Mesenchymal stem cell (in vitro differentiated cells and primary cell): ENCODE results near the gene CERS6.

Experiments used
- DNase-seq: peaks from one replicate; pipeline ENCODE4 v3.0.0-alpha.2; 2013
- H2AFZ ChIP-seq: one replicate; pipeline ENCODE4 v1.6.1; 2013; ENCODE audit warnings: low read depth, mild to moderate bottlenecking, control low read depth, inconsistent platforms, low read length, moderate library complexity
- H2AK5ac ChIP-seq: 2 replicates; pipeline ENCODE4 v1.6.1; 2013; ENCODE audit warnings: low read length, moderate library complexity, mild to moderate bottlenecking, inconsistent platforms; ENCODE audit not compliant: severe bottlenecking
- H2BK120ac ChIP-seq: one replicate; pipeline ENCODE4 v1.6.1; 2013; ENCODE audit warnings: low read depth, mild to moderate bottlenecking, inconsistent platforms, low read length, moderate library complexity
- H2BK12ac ChIP-seq, 2 experiments: one replicate each; pipeline ENCODE4 v1.6.1; 2013; ENCODE audit warnings: inconsistent platforms in 2 of 2, low read length in 2 of 2, mild to moderate bottlenecking in 2 of 2, moderate library complexity in 2 of 2, control low read depth in 1 of 2
- H2BK15ac ChIP-seq: one replicate; pipeline ENCODE4 v1.6.1; 2013; ENCODE audit warnings: mild to moderate bottlenecking, low read depth, inconsistent platforms; ENCODE audit not compliant: poor library complexity, severe bottlenecking
- H2BK5ac ChIP-seq: 2 replicates; pipeline ENCODE4 v1.6.1; 2013; ENCODE audit warnings: low read depth, mild to moderate bottlenecking, low read length, control low read depth, inconsistent platforms; ENCODE audit not compliant: poor library complexity, severe bottlenecking
- H3K14ac ChIP-seq, 2 experiments: one replicate each; pipeline ENCODE4 v1.6.1; 2013; ENCODE audit warnings: inconsistent platforms in 2 of 2, low read length in 2 of 2, control low read depth in 1 of 2, mild to moderate bottlenecking in 1 of 2, moderate library complexity in 1 of 2
- H3K18ac ChIP-seq, 2 experiments: one replicate each; pipeline ENCODE4 v1.6.1; 2013; ENCODE audit warnings: inconsistent platforms in 2 of 2, low read length in 2 of 2, control low read depth in 1 of 2, low read depth in 1 of 2, mild to moderate bottlenecking in 1 of 2
- H3K23ac ChIP-seq, 2 experiments: one replicate each; pipeline ENCODE4 v1.6.1; 2013; ENCODE audit warnings: inconsistent platforms in 2 of 2, low read length in 2 of 2, mild to moderate bottlenecking in 2 of 2, moderate library complexity in 2 of 2, control low read depth in 1 of 2
- H3K27ac ChIP-seq: 2 replicates; pipeline ENCODE4 v1.5.1; 2013; ENCODE audit warnings: mild to moderate bottlenecking, moderate library complexity, low read length, control low read depth, inconsistent platforms; ENCODE audit not compliant: poor library complexity, severe bottlenecking
- H3K27me3 ChIP-seq, 2 experiments: 2 replicates each; pipeline versions ENCODE4 v1.6.1 to v1.7.0; 2013; ENCODE audit warnings: low read length in 2 of 2, mild to moderate bottlenecking in 2 of 2, moderate library complexity in 2 of 2, control low read depth in 1 of 2, inconsistent platforms in 1 of 2; ENCODE audit not compliant: control insufficient read depth in 1 of 2, insufficient read depth in 1 of 2
- H3K36me3 ChIP-seq, 2 experiments: 2 replicates each; pipeline versions ENCODE4 v1.6.1 to v1.7.0; 2013; ENCODE audit warnings: low read length in 2 of 2, control low read depth in 1 of 2, inconsistent platforms in 1 of 2, low read depth in 1 of 2, mild to moderate bottlenecking in 1 of 2; ENCODE audit not compliant: insufficient read depth in 2 of 2, control insufficient read depth in 1 of 2
- H3K4ac ChIP-seq, 2 experiments: one replicate each; pipeline ENCODE4 v1.6.1; 2013; ENCODE audit warnings: inconsistent platforms in 2 of 2, low read length in 2 of 2, mild to moderate bottlenecking in 2 of 2, moderate library complexity in 2 of 2, control low read depth in 1 of 2, low read depth in 1 of 2
- H3K4me1 ChIP-seq: 2 replicates; pipeline ENCODE4 v1.6.1; 2013; ENCODE audit warnings: low read depth, low read length, control low read depth; ENCODE audit not compliant: control insufficient read depth, insufficient read depth
- H3K4me2 ChIP-seq: 2 replicates; pipeline ENCODE4 v1.6.1; 2013; ENCODE audit warnings: low read length, mild to moderate bottlenecking, inconsistent platforms; ENCODE audit not compliant: poor library complexity, severe bottlenecking
- H3K4me3 ChIP-seq, 2 experiments: 2 replicates each; pipeline versions ENCODE4 v1.5.1 to v1.7.0; 2013; ENCODE audit warnings: low read length in 2 of 2, mild to moderate bottlenecking in 2 of 2, control low read depth in 1 of 2, low read depth in 1 of 2; ENCODE audit not compliant: insufficient read depth in 1 of 2
- H3K79me1 ChIP-seq: replicated peaks from 2 replicates; pipeline ENCODE4 v1.6.1; 2013; ENCODE audit warnings: mild to moderate bottlenecking, control low read depth, low read length, inconsistent platforms; ENCODE audit not compliant: poor library complexity, severe bottlenecking
- H3K9ac ChIP-seq: 2 replicates; pipeline ENCODE4 v1.7.0; 2013; ENCODE audit warnings: mild to moderate bottlenecking, low read length, moderate library complexity
- H3K9me3 ChIP-seq: 2 replicates; pipeline ENCODE4 v1.7.0; 2013; ENCODE audit warnings: mild to moderate bottlenecking, low read length; ENCODE audit not compliant: control insufficient read depth
- H4K8ac ChIP-seq: one replicate; pipeline ENCODE4 v1.6.1; 2013; ENCODE audit warnings: inconsistent platforms, mild to moderate bottlenecking, low read length, moderate library complexity
- H4K91ac ChIP-seq: one replicate; pipeline ENCODE4 v1.6.1; 2013; ENCODE audit warnings: mild to moderate bottlenecking, low read length, inconsistent platforms
- WGBS: methylation state at CpG from one replicate; pipeline ENCODE4 v1.1.7; 2013; ENCODE audit warnings: mixed read lengths; 5-methylcytosine and 5-hydroxymethylcytosine counted together

Gene CERS6

DNA sequence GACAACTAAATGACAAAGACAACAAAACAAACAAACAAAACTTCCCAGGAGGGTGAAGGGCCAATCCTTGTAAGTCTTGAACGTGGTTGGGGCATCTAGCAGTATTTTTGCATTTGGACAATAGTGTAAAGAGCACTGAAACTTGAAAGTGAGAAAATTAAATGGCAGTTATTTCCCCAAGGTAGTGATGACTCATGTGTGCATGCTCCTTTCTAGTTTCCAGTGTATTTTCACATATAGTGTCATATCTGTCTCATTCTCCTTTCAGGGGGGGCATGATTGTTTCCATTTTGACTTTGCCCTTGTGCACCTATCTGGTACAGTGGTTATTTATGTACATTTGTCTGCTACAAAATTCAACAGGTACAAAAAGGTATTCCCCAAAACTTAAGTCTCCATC lies 39.5 kb downstream of the CERS6 start:
- H3K4ac ChIP-seq, result no peak overlapping the region
- no peak overlapping the region for H2AK5ac ChIP-seq
- no peak overlapping the region for H4K91ac ChIP-seq
- no peak overlapping the region for H2BK15ac ChIP-seq
- peaks cover 26% of the 10 kb centered on the region for H3K79me1 ChIP-seq
- no peaks in the 10 kb centered on the region for H3K4me1 ChIP-seq
- H3K4me2 ChIP-seq, result no peak overlapping the region
- no peak overlapping the region for H2BK120ac ChIP-seq
- no peak overlapping the region for H3K23ac ChIP-seq
- H3K27me3 ChIP-seq, result no peaks in the 10 kb centered on the region
- no peak overlapping the region for H3K4me3 ChIP-seq
- H3K18ac ChIP-seq, result no peak overlapping the region
- H2BK12ac ChIP-seq, result no peak overlapping the region
- no peak for DNase-seq
- H4K8ac ChIP-seq, result no peak overlapping the region
- no peak overlapping the region for H3K27ac ChIP-seq
- H2BK5ac ChIP-seq, result no peak overlapping the region
- H3K9me3 ChIP-seq, result peaks cover 2% of the 10 kb centered on the region
- H3K36me3 ChIP-seq, result no peaks in the 10 kb centered on the region
- H3K14ac ChIP-seq, result no peak overlapping the region
- no peak overlapping the region for H3K9ac ChIP-seq
- H2AFZ ChIP-seq, result no peak overlapping the region
- WGBS, result 75% methylated on average over 1 of the region's 1 CpG

GRCh38 chr2:168496906-168497305 lies 40.8 kb downstream of the CERS6 start:
- Histone ChIP-seq H4K8ac (no peak overlapping the region), H3K27ac (no peak overlapping the region), H3K23ac (no peak overlapping the region), H4K91ac (no peak overlapping the region), H3K4me2 (no peak overlapping the region), H3K18ac (no peak overlapping the region), H3K9ac (no peak overlapping the region), H2BK15ac (no peak overlapping the region), H3K36me3 (no peaks in the 10 kb centered on the region), H2AFZ (no peak overlapping the region), H3K4ac (no peak overlapping the region), H3K79me1 (peaks cover 31% of the 10 kb centered on the region), H3K4me3 (no peak overlapping the region), H2BK12ac (no peak overlapping the region), H2BK5ac (no peak overlapping the region), H3K9me3 (peaks cover 2% of the 10 kb centered on the region), H3K27me3 (no peaks in the 10 kb centered on the region), H3K4me1 (no peaks in the 10 kb centered on the region), H3K14ac (no peak overlapping the region), H2AK5ac (no peak overlapping the region), H2BK120ac (no peak overlapping the region)
- DNase-seq, result no peak
- WGBS, result 49% methylated on average over 2 of the region's 2 CpGs

- Histone ChIP-seq H3K4me1 (no peaks in the 10 kb centered on the region), H3K18ac (no peak overlapping the region), H3K4me2 (no peak overlapping the region), H3K27ac (no peak overlapping the region), H3K36me3 (no peaks in the 10 kb centered on the region), H3K27me3 (no peaks in the 10 kb centered on the region), H2BK15ac (no peak overlapping the region), H2AK5ac (no peak overlapping the region), H4K91ac (no peak overlapping the region), H3K79me1 (peaks cover 50% of the 10 kb centered on the region), H2BK120ac (no peak overlapping the region), H3K9me3 (peaks cover 2% of the 10 kb centered on the region), H2BK12ac (no peak overlapping the region), H2BK5ac (no peak overlapping the region), H4K8ac (no peak overlapping the region), H3K9ac (no peak overlapping the region), H3K4me3 (no peak overlapping the region), H3K14ac (no peak overlapping the region), H3K23ac (no peak overlapping the region), H3K4ac (no peak overlapping the region), H2AFZ (no peak overlapping the region)
- WGBS, result 72% methylated on average over 4 of the region's 4 CpGs
- no peak for DNase-seq
These were observed 43.4 kb downstream of the CERS6 start for GRCh38 chr2:168499500-168499899.

GRCh38 chr2:168500516-168500915 lies 44.4 kb downstream of the CERS6 start:
- no peak overlapping the region for H2BK120ac ChIP-seq
- H3K27me3 ChIP-seq, result no peaks in the 10 kb centered on the region
- no peak overlapping the region for H3K27ac ChIP-seq
- no peak overlapping the region for H3K4me3 ChIP-seq
- H4K91ac ChIP-seq, result no peak overlapping the region
- no peak overlapping the region for H2BK5ac ChIP-seq
- no peak overlapping the region for H2BK12ac ChIP-seq
- no peak overlapping the region for H3K18ac ChIP-seq
- no peaks in the 10 kb centered on the region for H3K4me1 ChIP-seq
- no peak overlapping the region for H2AFZ ChIP-seq
- no peak overlapping the region for H3K4me2 ChIP-seq
- no peak overlapping the region for H3K9ac ChIP-seq
- H3K9me3 ChIP-seq, result peaks cover 2% of the 10 kb centered on the region
- H3K4ac ChIP-seq, result no peak overlapping the region
- no peak overlapping the region for H2BK15ac ChIP-seq
- DNase-seq, result no peak
- no peak overlapping the region for H3K23ac ChIP-seq
- H2AK5ac ChIP-seq, result no peak overlapping the region
- no peak overlapping the region for H3K14ac ChIP-seq
- H3K36me3 ChIP-seq, result no peaks in the 10 kb centered on the region
- H3K79me1 ChIP-seq, result peaks cover 49% of the 10 kb centered on the region
- H4K8ac ChIP-seq, result no peak overlapping the region
